Liver (tissue), 9 donors: ENCODE measurements around the gene FLOT2. TPM values are rescaled to one million over a fixed set of nuclear protein-coding genes. Genes with fewer than 3 reads are reported as not detected.

Experiments used
- DNase-seq: peaks from one replicate; pipeline ENCODE4 v3.0.0-alpha.2; 2017; ENCODE audit warnings: low spot score
- H3K27ac ChIP-seq, 2 donors: one replicate each; pipeline ENCODE4 v1.7.0; 2013; ENCODE audit warnings: inconsistent platforms in 2 of 2, low read length in 2 of 2, control low read depth in 1 of 2, low read depth in 1 of 2, mild to moderate bottlenecking in 1 of 2
- H3K27me3 ChIP-seq, 4 donors: one replicate each; pipeline versions ENCODE4 v1.6.1 to v1.7.0; 2013; ENCODE audit warnings: low read length in 3 of 4, inconsistent platforms in 1 of 4, mild to moderate bottlenecking in 1 of 4, moderate library complexity in 1 of 4; ENCODE audit not compliant: control insufficient read depth in 4 of 4, insufficient read depth in 4 of 4
- H3K36me3 ChIP-seq, 4 donors: one replicate each; pipeline versions ENCODE4 v1.6.1 to v1.7.0; 2013; ENCODE audit warnings: low read length in 3 of 4, mild to moderate bottlenecking in 3 of 4, low read depth in 1 of 4, moderate library complexity in 1 of 4; ENCODE audit not compliant: control insufficient read depth in 4 of 4, insufficient read depth in 3 of 4
- H3K4me1 ChIP-seq, 4 donors: one replicate each; pipeline versions ENCODE4 v1.6.1 to v1.7.0; 2013; ENCODE audit warnings: low read length in 3 of 4, mild to moderate bottlenecking in 3 of 4, moderate library complexity in 1 of 4; ENCODE audit not compliant: control insufficient read depth in 4 of 4, insufficient read depth in 4 of 4
- H3K4me3 ChIP-seq, 3 donors: one replicate each; pipeline versions ENCODE4 v1.6.1 to v1.7.0; 2013; ENCODE audit warnings: low read length in 3 of 3, control low read depth in 1 of 3, low read depth in 1 of 3, mild to moderate bottlenecking in 1 of 3
- H3K9ac ChIP-seq, 2 donors: one replicate each; pipeline ENCODE4 v1.7.0; 2013; ENCODE audit warnings: low read length in 2 of 2, mild to moderate bottlenecking in 2 of 2, moderate library complexity in 2 of 2, control low read depth in 1 of 2, low read depth in 1 of 2
- H3K9me3 ChIP-seq, 4 donors: one replicate each; pipeline versions ENCODE4 v1.6.1 to v1.7.0; 2013; ENCODE audit warnings: low read length in 3 of 4; ENCODE audit not compliant: control insufficient read depth in 4 of 4
- ATF3 ChIP-seq: IDR thresholded peaks from 2 replicates; pipeline ENCODE4 v1.6.1; 2016; ENCODE audit warnings: antibody characterized with exemption
- EGR1 ChIP-seq, 2 donors: IDR thresholded peaks; 2 replicates each; pipeline ENCODE4 v1.6.1; 2016 to 2018; ENCODE audit warnings: antibody characterized with exemption in 2 of 2, low read depth in 2 of 2
- FOXA1 ChIP-seq: IDR thresholded peaks from 2 replicates; pipeline ENCODE4 v1.6.1; 2016; ENCODE audit warnings: antibody characterized with exemption
- GABPA ChIP-seq, 2 donors: IDR thresholded peaks in 1 of 2; conservative IDR thresholded peaks in 1 of 2; 2 replicates each; pipeline ENCODE4 v1.6.1; 2016; ENCODE audit warnings: antibody characterized with exemption in 2 of 2, mild to moderate bottlenecking in 1 of 2, moderate library complexity in 1 of 2
- HNF4A ChIP-seq, 2 donors: conservative IDR thresholded peaks; 2 replicates each; pipeline ENCODE4 v1.6.1; 2016; ENCODE audit warnings: antibody characterized with exemption in 2 of 2, mild to moderate bottlenecking in 2 of 2
- JUND ChIP-seq, 2 donors: IDR thresholded peaks; 2 replicates each; pipeline ENCODE4 v1.6.1; 2016; ENCODE audit warnings: antibody characterized with exemption in 2 of 2
- RAD21 ChIP-seq, 2 donors: IDR thresholded peaks; 2 replicates each; pipeline ENCODE4 v1.6.1; 2016; ENCODE audit warnings: antibody characterized with exemption in 2 of 2, mild to moderate bottlenecking in 2 of 2
- RXRA ChIP-seq, 2 donors: IDR thresholded peaks; 2 replicates each; pipeline ENCODE4 v1.6.1; 2017 to 2018; ENCODE audit warnings: antibody characterized with exemption in 2 of 2, mild to moderate bottlenecking in 1 of 2
- ZBTB33 ChIP-seq: IDR thresholded peaks from 2 replicates; pipeline ENCODE4 v1.6.1; 2016; ENCODE audit warnings: antibody characterized with exemption
- WGBS: extraction: QIAGEN DNeasy Blood & Tissue Kit; methylation state at CpG from one replicate; pipeline ENCODE4 v1.1.7; 2013; 5-methylcytosine and 5-hydroxymethylcytosine counted together
- polyA plus RNA-seq, 2 donors: library from polyadenylated mRNA; stranded (reverse) in 1 of 2; unstranded in 1 of 2; fragments of 200-250 nt in 1 of 2; fragments of >200 nt in 1 of 2; fragmentation: Nextera tagmentation in 1 of 2; extraction: Ambion mirVana in 1 of 2; gene quantifications; one replicate each; pipeline versions ENCODE4 v1.2.1 to v1.2.3, GENCODE V29; 2013 to 2015
- total RNA-seq, 2 donors: library from RNA; depleted of rRNA; stranded (reverse); fragments of >200 nt; gene quantifications; one replicate each; pipeline ENCODE4 v1.2.3, GENCODE V29; 2014
- TF ChIP-seq, protein P1 (sequence below): fragments of 150-350 bp; IDR thresholded peaks from 2 replicates; pipeline ENCODE4 v1.5.1; 2017; ENCODE audit warnings: improper control_type of control experiment, low read depth, low read length; ENCODE audit not compliant: missing input control
- TF ChIP-seq, protein P2 (sequence below): IDR thresholded peaks from 2 replicates; pipeline ENCODE4 v1.6.1; 2016; ENCODE audit warnings: antibody characterized with exemption
- donor health status: healthy.
- donor health status: healthy.
- donor health status: healthy.
- donor health status: healthy.
- donor health status: healthy.

The FLOT2 gene
- total and polyA plus RNA-seq, 4 donors, result 61.6 to 100 (median 69.4) TPM

- TF ChIP-seq HNF4A (conservative IDR thresholded peaks at IDR 0.05) (peak in 1 of 2 donors; percentile 24), GABPA (IDR thresholded peaks at IDR 0.05 in 1 of 2, conservative IDR thresholded peaks at IDR 0.05 in 1 of 2) (no peak), ZBTB33 (peak; percentile 75)
Measured at GRCh38 chr17:28902819-28903545, 5.4 kb upstream of the FLOT2 start, which contains the start of gene DHRS13 (continued).

DNA sequence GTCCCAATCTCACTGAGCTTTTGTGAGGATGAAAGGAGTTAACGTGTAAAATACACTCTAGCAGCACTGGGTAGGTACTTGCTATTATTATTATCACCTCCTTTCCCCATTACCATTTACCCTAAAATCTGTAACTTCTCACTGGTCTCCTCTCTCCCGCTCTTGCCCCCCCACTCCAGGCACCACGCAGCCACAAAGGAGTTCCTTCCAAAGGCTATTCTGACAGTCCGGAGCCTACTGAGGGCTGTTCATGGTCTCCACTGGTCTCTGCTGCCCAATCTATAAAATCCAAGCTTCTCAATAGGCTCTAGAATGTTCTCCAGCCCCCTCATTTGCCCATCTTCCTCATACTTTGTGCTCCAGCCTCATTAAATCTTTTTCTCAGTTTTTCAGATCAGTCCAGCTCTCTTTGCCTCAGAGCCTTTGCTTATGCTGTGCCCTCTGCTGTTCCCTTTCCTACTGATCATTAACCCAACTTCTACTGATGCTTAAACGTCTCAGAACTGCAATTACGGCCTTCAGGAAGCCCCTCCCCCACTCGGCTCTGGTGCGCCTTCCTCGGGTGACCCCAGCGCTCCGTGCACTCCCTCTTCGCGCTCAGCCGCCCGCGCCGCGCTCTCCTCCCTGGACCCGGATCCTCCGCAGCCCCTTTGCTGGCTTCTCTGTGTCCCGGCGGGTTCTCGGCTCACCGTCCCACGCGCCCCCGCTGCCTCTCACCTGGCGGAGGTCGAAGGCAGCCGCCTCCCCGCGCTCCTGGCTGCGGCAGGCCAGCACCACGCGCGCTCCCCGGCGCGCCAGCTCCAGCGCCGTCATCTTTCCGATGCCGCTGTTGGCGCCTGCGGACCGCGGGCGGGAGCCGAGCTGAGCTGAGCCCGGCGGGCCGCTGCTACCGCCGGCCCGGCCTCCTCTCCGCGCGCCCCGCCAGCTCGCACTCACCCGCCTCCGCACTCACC is 4.6 kb upstream of the FLOT2 start:
- Histone ChIP-seq H3K36me3 (peaks cover under 1 to 11% (median 8%) of the 10 kb centered on the region in 4 donors), H3K27me3 (no peaks in the 10 kb centered on the region), H3K27ac (peak overlapping the region; percentile 83 to 84), H3K9ac (peak overlapping the region in 1 of 2 donors; percentile 28), H3K9me3 (no peaks in the 10 kb centered on the region), H3K4me3 (peak overlapping the region; percentile 56 to 79 (median 76)), H3K4me1 (peaks cover 8 to 25% (median 18%) of the 10 kb centered on the region in 4 donors)
- peak; percentile 62 for DNase-seq
- WGBS, result 6% methylated on average over 62 of the region's 62 CpGs
- TF ChIP-seq HNF4A (conservative IDR thresholded peaks at IDR 0.05), result no peak
- peak; percentile 21 to 24 for TF ChIP-seq RXRA (IDR thresholded peaks at IDR 0.05)
- TF ChIP-seq RAD21 (IDR thresholded peaks at IDR 0.05), result no peak

DNA sequence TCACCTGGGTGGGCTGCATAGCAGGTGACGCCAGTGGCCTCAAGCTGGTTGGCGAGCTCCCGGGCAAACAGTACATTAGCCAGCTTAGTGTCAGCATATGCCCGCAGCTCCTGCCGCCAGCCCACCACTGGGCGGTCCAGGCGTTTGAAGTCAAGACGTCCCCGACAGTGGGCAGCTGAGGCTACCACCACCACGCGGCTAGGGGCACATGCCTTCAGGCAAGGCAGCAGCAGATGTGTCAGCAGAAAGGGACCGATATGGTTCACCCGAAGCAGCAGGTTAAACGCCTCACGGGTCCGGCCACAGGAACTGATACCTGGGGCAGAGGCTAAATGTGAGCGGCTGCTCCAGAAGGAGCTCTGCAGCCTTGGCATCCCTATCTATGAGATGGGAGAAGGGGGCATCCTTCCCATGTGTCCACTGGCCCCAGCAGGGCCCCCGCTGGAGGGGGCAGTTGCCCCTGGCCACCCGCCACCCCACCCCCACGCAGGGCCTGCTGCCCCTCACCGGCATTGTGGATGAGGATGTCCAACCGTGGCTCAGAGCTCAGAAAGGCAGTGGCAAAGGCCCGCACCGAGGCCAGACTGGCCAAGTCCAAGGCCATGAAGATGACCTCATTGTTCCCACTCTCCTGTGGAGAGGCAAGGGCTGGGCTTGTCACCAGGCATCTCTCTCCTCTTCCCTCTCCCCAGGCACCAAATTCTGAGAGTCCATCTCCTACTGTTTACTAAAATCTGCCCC is 3.6 kb upstream of the FLOT2 start:
- Histone ChIP-seq H3K9me3 (no peaks in the 10 kb centered on the region), H3K4me3 (no peak overlapping the region), H3K36me3 (peaks cover 0 to 4% (median under 1%) of the 10 kb centered on the region in 4 donors), H3K9ac (no peak overlapping the region), H3K27ac (no peak overlapping the region), H3K4me1 (peaks cover 8 to 28% (median 21%) of the 10 kb centered on the region in 4 donors), H3K27me3 (no peaks in the 10 kb centered on the region)
- no peak for DNase-seq
- 91% methylated on average over 24 of the region's 24 CpGs for WGBS
- peak in 1 of 2 donors; percentile 4 for TF ChIP-seq HNF4A (conservative IDR thresholded peaks at IDR 0.05)
- TF ChIP-seq GABPA (IDR thresholded peaks at IDR 0.05 in 1 of 2, conservative IDR thresholded peaks at IDR 0.05 in 1 of 2), result no peak

DNA sequence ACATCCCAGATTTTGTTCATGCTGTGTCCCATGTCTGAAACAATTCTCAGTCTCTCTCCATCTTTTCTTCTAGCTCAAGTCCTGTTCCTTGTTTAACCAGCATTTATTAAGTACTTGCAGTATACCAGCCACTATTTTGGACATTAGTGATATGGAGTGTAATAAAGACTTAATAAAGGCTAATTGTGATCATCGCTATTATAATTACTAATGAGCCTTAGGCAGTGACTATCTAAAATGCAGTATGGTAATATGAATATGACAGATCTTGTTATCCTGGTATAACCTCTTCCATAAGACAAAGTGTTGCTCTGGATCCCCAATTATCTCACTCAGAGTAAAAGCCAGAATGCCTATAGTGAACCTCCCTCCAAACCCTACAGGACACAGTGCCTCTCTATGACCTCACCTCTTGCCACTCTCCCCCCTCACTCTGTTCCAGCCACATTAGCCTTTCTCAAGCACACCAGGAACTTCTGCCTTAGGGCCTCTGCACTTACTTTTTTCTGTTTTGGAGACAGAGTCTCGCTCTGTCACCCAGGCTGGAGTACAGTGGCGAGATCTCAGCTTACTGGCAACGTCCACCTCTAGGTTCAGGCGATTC is 1.8 kb upstream of the FLOT2 start:
- H3K4me3 ChIP-seq, result no peak overlapping the region
- no peaks in the 10 kb centered on the region for H3K27me3 ChIP-seq
- 96% methylated on average over 5 of the region's 5 CpGs for WGBS
- H3K27ac ChIP-seq, result no peak overlapping the region
- H3K36me3 ChIP-seq, result peaks cover 0 to 3% (median 0%) of the 10 kb centered on the region in 4 donors
- no peak for DNase-seq
- H3K4me1 ChIP-seq, result peaks cover 11 to 34% (median 25%) of the 10 kb centered on the region in 4 donors
- H3K9ac ChIP-seq, result no peak overlapping the region
- no peaks in the 10 kb centered on the region for H3K9me3 ChIP-seq
- no peak for TF ChIP-seq HNF4A (conservative IDR thresholded peaks at IDR 0.05)
- no peak for TF ChIP-seq ZBTB33
- TF ChIP-seq, protein P1, sequence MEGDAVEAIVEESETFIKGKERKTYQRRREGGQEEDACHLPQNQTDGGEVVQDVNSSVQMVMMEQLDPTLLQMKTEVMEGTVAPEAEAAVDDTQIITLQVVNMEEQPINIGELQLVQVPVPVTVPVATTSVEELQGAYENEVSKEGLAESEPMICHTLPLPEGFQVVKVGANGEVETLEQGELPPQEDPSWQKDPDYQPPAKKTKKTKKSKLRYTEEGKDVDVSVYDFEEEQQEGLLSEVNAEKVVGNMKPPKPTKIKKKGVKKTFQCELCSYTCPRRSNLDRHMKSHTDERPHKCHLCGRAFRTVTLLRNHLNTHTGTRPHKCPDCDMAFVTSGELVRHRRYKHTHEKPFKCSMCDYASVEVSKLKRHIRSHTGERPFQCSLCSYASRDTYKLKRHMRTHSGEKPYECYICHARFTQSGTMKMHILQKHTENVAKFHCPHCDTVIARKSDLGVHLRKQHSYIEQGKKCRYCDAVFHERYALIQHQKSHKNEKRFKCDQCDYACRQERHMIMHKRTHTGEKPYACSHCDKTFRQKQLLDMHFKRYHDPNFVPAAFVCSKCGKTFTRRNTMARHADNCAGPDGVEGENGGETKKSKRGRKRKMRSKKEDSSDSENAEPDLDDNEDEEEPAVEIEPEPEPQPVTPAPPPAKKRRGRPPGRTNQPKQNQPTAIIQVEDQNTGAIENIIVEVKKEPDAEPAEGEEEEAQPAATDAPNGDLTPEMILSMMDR, result no peak
- TF ChIP-seq JUND (IDR thresholded peaks at IDR 0.05), result no peak
- TF ChIP-seq, protein P2, sequence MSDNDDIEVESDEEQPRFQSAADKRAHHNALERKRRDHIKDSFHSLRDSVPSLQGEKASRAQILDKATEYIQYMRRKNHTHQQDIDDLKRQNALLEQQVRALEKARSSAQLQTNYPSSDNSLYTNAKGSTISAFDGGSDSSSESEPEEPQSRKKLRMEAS, result no peak
- no peak for TF ChIP-seq EGR1 (IDR thresholded peaks at IDR 0.05; ENCODE audit: low read depth in 2 of 2)
- TF ChIP-seq FOXA1, result no peak
- TF ChIP-seq ATF3, result no peak
- no peak for TF ChIP-seq RXRA (IDR thresholded peaks at IDR 0.05)
- no peak for TF ChIP-seq GABPA (IDR thresholded peaks at IDR 0.05 in 1 of 2, conservative IDR thresholded peaks at IDR 0.05 in 1 of 2)
